NOMO-1 treated with dmso at 0.1 percent for 144 hours (cell line): ENCODE data around the gene SDHA.

ENCODE experiments used
- DNase-seq: peaks from one replicate; lab custom pipeline; 2025; ENCODE audit not compliant: unreplicated experiment; lab: John Stamatoyannopoulos, UW

Gene SDHA

DNA sequence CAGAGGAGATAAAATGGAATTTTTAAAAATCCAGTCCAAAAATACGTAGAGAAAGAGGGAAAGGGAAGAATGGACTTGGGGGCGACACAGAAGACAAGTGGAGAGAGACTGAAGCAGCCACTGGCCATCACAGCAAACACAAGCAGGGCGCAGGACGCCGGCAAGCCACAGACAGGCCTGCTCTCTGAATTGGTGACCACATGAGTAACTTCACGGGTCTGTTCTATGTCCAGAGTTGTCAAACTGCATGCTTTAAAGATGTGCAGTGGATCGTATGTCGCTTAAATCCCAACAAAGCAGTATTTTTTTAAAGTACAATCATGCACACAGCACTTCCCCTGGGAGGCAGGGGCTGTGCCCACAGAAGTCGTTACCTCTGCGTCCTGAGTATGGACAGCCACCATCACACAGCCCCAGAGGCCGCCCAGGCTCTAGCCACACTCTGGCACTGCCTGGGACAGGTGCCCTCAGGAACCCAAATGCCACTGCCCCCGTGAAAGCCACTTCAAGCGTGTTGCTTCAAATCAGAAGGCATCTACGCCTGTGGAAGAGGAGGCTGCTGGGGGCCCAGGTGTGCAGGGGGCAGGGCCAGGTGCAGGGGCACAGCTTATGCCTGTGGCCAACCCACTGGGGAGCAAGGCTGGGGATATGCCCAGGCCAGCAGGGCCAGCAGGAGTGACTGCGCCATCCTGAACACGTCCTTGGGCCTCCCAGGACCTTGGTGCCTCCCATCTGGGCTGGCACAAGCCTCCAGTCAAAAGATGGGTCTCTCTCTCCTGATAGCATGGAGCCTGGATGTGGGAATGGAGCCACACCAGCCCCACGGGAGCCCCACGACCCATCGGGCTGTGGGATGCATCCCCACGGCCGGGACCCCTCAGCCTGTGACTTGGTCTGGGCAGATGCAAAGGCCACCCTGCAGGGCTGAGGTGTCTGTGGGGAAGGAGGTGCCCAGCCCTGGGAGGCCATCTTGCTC, 32.7 kb upstream of the SDHA start:
- no peak for DNase-seq

DNA sequence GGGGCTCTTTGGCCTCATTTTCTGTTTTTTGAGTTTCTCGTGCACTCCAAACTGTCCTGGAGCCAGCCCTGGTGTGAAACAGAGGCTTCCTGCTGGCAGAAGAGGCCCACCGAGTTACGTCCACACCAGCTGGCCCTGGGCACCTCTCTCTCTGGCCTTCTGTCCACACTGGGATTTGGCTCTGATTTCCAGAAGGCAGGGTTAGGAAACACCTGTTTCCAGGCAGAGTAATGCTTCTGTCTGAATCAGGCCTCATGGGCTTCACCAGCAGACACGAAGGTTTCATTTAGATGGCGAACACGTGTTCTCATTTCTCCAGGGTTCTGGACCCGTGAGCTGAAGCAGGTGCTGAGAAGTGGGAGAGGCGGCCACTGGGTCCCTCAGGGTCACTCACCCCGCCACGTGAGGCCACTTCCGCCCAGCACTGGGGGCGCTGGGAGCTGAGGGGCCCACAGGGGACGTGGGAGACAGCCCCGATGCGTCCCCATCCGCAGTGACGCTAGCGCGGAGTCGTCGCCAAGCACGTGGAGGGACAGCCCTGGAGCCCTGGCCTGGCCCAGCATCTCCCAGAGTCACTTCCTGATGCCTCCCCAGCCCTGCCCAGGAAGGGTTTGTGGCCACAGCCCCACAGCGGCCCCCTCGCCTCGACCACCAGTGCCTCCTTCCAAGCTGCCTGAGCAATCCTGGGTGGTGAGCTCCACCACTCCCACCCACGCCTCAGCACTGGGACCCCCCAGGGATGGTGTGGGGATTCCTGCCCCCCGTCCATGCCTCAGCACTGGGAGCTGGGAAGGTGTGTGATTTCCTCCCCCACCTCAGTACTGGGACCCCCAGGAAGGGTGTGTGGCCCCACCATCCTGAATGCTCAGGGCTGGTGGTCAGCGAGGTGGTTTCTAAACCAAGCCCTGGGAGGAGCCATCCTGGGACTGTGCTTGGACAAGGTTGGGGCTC, 31.8 kb upstream of the SDHA start:
- no peak for DNase-seq

DNA sequence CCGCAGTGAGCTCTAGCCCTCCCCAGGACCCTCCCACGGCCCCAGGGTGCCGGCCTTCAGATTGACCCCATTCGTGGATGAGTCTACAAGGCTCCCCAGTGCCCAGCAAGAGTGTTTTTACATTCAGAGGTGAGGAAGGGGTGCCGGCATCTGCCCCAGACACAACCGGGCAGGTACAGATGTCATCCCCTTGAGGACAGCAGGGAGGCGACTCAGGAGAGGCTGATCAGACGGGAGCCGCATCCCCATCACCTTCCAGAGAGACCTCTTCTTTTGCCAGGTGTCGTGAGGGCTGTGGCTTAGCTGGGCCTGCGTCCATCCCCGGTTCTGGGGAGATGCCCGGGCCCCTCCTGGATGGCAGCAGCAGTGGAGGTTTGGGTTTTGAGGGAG, 31.1 kb upstream of the SDHA start:
- DNase-seq: no peak

DNA sequence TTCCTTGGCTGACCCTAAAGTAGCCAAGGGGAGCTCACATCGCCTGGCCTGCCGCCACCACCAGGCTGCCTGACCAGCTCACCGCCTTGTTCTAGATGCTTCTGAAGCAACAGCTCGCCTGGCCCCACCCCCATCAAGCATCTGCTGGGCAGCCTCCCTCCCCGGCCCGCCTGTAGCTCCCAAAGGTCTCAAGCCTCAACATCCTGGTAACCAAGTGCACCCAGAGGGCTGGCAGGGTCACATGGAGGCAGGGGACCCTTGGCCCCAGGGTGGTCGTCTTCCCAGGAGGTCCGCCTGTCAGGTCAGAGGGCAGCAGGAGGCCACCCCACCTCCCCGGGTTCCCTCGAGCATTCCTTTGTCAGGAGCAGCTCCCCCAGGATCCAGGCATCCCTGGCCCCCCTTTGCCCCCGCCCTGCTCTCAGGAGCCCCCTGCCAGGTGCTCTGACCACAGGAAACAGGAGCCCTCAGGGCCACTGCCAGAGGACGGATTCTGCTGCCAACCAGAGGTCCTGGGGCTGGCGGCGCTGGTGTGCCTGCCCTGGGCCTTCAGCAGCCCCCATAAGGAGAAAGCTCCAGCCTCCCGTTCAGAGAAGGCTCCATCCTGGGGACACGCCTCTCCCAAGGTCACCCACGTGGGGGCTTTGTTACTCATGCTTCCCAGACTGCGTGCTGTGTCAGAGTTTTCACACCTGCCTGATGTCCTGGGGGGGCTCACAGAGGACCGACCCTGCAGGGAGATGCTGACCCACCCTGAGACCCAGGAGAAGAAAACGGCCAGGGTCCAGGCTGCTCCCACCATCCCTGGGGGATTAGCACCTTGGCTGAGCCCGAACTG, 30.3 kb upstream of the SDHA start:
- no peak for DNase-seq

DNA sequence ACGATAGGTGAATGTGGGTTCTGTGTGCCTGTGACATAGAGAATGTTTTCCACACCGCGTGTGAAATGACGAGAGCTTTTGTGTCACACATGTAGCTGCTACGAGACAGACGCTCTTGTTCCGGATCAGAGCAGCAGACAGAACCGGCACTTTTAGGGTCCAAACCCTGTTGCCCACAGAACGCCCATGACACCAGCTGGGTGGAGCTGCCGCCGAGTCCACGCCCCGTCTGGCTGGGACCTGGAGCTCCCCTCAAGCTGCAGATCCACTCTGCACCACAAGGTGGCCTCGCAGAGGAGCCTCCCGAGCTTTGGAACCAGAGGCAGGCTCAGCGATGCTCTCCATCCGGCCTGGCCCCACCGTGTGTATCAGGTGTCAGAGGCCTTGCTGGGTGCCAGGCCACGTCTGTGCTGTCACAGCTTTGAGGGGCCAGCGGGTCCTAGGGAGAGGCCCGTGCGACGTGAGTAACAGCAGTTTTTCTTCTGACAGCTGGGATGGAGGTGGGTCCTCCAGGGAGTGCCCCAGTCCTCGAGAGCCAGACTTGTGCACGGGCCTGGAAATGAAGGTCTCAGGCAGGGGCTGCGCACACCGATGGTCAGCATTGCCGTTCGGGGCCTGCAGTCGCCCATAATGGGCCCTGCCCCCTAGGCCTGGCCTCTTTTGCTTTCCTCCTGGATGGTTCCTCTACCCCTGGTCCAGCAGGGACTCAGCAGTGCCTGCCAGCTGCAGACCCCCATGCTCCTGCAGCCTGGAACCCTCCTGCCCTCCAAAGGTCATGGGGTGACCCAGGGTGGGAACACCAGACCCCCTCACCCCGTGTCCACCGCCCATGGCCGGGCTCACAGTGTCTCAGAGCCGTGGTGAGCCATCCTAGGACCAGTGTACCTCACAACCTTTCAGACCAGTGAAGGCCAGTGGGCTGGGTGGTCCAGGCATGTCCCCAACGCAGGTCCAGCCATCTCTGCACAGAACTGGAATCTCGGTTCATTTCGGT, 29.3 kb upstream of the SDHA start:
- peak; percentile 84 for DNase-seq

DNA sequence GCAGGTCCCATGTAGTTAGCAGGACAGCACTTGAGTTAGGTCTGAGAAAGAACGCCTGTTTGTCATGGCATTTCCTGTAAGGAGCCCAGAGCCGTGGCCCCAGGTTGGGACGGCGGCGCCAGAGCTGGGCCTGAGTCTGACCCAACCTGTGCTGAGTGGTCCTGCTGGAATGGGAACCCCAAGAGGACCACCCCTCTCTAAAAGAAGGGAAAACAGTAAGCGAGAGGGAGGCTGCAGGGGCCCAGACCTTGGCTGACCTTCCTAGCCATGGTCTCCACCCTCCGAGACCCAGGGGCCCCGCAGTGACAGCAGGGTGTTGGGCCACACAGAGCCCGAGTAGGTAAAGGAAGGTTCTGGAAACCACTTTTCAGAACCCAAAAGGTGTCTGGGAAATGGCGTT, 28.6 kb upstream of the SDHA start:
- DNase-seq: no peak

DNA sequence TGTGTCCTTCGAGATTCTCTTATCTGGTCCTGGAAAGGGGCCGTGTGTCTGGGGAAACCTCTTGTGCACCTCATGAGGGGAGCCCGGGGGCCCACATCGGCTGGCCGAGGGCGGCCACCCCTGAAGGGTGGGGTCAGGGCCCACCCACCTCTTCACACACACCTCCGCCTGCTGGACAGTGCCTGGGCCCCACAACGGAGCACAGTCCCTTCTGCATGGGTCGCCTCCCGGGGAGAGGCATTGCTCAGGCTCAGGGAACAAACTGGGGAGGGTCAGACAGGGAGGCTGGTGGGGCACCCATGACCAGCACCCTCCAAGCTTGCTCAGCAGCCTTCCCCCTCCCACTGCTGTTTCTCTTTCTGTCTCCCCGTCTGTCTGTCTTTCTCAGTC, 28.1 kb upstream of the SDHA start:
- DNase-seq: no peak

DNA sequence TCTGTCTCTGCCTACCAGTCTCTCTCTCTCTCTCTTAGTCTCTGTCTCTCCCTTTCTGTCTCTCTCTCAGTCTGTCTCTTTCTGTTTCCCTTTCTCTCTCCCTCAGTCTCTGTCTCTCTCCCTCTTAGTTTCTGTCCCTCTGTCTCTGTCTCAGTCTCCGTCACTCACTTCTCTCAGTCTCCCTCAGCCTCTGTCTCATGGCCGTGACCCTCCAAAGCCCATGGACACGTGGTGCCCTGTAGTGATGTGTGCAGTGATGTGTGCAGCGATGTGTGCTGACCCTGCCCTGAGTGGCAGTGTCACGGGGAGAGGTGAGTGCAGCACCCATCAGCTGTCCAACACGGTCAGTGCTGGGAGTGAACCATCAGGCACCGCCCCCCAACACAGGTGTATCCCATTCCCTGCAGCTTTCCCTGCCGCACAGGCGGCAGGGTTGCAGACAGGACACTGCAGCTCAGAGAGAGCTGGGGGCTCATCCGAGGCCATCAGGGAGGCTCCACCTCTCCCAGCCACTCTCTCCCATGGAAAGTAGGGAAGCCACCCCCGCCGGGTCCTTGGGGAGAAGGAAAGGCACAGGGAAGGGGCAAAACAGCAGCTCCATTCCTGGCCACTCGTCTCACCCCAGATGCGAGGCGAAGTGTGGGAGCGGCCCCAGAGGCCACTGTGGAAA, 27.6 kb upstream of the SDHA start:
- DNase-seq: no peak

DNA sequence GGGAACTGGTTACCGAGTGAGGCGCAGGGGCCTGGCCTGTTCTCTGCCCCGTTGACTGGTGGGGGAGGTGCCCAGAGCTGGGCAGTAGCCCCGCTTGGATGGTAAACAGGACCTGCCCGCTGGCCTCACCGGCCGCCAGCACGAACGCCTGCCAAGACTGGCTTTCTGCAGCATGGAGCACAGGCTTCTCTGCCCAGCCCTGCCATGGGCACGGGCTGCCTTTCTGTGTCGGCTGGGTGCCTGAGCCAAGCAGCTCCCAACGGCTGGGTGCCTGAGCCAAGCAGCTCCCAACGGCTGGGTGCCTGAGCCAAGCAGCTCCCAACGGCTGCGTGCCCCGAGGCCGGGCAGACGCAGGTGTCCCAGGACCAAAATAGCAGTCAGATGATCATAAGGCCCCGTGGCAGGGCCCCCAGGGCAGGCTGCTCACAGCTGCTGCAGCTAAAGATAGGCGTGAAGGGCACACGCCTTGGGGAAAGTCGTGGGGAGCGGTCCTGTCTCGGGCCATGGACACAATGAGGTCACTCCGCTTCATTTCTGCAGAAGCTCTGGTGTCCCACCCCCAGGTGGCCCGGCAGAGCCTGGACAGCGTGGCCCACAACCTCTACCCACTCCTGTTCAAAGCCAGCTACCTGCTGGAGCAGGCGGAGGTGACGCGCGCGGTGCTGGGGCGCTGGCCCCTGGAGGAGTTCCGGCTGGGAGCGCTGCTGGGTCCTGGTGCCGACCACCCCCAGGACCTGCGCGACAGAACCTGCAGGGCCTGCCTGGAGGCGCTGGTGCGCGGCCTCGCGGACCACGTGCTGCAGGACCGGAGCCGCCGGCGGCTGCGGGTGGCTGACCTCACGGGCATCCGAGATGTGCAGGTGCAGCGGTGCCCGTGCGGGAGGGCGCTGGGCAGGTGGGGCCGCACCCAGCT, 26.8 kb upstream of the SDHA start, which contains the start of gene LRRC14B:
TSS of gene LRRC14B (plus strand) at position 460 of the 913 bp plus-strand sequence. CDS start at position 504, 44 bp downstream.
- DNase-seq: no peak

DNA sequence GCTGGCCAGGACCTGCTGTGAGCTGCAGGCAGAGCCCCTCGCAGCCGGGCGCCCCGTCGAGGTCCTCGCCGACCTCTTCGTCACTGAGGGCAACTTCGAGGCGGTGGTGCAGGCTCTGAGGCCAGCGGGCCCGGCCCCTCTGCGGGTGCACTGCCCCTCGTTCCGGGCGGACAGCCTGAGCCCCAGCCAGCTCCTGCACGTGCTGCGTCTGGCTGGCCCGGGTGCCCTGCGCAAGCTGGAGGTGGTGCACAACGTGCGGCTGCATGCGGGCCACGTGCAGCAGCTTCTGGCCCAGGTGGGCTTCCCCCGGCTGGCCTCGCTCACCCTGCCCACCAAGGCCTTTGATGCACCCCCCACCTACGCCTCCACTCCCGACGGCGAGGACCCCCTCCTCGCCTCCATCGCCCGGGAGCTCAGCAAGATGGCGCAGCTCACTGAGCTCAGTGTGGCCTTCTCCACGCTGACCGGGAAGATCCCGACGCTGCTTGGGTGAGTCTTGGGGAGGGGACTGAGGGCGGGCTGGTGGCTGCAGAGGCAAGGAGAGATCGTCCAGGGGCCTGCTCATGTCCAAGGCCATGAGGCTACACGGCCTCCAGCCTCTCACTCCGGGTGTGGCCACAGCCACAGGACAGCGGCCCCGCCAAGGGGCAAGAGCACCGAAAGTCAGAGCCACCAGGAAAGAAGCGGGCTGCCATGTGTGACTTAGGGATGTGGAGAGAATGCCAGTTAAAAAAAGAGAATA, 26.0 kb upstream of the SDHA start:
- no peak for DNase-seq

DNA sequence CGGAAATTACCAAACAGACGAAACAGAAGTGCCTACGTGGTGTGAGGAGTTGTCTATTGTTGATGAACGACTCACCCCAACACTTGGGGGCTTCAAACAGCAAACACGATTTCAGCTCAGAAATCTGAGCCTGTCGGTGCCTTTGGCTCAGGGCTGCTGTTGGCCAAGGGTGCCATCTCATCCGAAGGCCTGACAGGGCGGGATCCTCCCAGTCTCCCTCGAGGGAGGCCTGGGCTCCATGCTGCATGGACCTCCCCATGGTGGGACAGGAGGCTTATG, 25.5 kb upstream of the SDHA start:
- DNase-seq: no peak

DNA sequence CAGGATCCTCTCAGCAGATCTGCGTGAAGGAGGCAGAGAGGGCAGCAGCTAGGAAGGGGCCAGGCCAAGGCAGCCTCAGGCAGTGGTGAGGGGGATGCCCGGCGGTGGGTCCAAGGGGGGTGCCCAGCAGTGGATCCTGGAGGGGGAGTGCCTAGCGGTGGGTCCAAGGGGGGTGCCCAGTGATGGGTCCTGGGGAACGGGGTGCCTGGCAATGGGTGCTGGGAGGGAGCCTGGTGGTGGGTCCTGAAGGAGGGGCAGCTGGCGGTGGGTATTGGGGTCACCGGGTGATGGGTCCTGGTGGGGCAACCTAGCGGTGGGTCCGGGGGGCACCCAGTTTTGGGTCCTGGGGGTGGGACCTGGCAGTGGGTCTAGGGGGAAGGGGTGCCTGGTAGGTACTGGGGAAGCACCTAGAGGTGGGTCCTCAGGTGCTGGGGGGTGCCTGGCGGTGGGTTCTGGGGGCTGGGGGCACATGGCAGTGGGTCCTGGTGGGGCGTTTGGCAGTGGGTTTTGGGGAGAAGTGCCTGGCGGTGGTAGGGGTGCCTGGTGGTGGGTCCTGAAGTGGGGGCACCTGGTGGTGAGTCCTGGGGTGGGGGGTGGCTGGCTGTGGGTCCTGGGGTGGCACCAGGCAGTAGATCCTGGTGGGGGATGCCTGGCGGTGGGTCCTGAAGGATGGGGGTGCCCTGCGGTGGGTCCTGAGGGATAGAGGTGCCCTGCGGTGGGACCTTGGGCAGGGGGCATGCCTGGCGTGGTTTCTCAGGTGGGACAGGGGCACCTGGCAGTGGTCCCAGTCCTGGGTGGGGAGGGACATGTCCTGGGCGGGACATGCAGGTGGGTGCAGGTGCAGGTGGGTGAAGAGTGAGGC, 24.9 kb upstream of the SDHA start:
- DNase-seq: no peak

DNA sequence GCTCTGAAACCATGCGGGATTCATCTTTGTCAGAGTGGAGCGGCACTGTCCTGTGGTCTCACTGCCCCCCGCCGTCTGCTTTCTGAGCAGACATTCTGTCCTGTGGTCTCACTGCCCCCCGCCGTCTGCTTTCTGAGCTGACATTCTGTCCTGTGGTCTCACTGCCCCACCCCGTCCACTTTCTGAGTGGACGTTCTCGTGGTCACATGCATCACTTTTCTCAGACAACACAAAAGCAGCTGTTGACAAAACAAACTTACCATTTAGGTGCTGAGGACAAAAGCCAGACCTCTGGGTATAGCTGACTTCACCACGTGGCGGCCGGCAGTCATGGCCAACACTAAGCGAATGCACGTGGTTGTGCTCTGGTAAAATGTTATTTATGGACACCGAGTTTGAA, 24.0 kb upstream of the SDHA start:
- no peak for DNase-seq

DNA sequence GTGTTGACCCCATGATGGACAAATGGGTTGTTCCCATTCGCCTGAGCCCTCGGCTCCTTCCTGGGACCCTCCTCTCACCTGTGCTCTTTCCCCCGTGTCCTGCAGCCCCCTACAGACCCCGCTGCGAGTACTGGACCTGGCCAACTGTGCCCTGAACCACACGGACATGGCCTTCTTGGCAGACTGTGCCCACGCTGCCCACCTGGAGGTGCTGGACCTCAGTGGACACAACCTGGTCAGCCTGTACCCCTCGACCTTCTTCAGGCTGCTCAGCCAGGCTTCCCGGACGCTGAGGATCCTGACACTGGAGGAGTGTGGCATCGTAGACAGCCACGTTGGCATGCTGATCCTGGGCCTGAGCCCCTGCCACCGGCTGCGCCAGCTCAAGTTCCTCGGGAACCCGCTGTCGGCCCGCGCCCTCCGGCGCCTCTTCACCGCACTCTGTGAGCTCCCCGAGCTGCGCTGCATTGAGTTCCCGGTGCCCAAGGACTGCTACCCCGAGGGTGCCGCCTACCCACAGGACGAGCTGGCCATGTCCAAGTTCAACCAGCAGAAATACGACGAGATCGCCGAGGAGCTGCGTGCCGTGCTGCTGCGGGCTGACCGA, 23.4 kb upstream of the SDHA start:
- no peak for DNase-seq

DNA sequence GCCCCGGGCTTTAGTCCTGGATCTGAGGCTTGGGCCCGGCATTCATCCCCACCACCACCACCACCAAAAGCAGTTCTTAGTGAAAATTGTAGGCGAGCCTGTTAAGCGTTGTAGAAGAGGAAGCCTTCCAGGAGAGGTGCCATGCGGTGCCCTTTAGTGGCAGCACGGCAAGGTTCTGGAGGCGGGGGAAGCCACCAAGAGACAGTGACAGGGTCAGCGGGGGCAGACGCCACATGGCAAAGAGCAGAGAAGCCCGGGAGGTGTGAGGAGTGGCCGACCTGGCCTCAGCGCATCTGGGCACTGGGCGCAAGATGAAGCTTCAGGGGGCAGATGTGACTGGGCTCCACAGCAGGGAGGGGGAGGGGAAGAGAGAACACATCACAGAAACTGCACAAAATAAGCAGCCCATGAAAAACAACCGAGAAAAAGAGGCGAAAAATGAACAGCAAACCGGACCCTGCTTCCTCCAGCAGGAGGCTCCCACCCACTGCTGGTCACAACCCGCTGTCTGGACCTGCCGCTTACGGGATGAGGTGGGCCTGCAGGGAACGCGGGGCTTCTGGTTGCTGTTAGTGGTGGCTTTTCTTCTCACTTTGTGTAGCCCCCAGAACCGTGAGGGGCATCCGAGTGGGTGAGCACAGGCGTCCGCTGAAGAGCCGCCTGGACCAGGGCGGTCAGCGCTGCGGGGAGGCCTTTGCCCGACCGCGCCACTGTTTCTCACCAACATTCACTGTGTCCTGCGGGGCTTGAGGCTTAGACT, 22.5 kb upstream of the SDHA start:
- no peak for DNase-seq

DNA sequence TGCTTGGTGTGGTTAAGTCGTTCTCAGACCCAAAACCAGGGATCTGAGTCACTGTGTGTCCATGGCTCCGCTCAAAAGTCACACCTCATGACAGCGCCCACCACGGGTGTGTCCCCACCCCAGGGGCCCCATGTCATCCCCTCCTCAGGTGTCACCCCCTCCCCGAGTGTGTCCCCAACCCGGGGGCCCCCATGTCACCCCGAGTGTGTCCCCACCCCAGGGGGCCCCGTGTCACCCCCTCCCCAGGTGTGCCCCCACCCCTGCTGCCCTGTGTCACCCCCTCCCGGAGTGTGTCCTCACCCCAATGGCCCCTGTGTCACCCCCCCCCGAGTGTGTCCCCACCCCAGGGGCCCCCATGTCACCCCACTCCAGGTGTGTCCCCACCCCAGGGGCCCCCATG, 21.8 kb upstream of the SDHA start:
- no peak for DNase-seq
